HG03521 (cell line): ENCODE measurements around the gene SLC44A1.

Source experiments
- ATAC-seq: cut with Tn5 transposase; IDR thresholded peaks from one replicate; pipeline ENCODE4 v1.9.1; 2021; ENCODE audit warnings: mild to moderate bottlenecking, moderate library complexity; ENCODE audit not compliant: unreplicated experiment

SLC44A1 gene

DNA sequence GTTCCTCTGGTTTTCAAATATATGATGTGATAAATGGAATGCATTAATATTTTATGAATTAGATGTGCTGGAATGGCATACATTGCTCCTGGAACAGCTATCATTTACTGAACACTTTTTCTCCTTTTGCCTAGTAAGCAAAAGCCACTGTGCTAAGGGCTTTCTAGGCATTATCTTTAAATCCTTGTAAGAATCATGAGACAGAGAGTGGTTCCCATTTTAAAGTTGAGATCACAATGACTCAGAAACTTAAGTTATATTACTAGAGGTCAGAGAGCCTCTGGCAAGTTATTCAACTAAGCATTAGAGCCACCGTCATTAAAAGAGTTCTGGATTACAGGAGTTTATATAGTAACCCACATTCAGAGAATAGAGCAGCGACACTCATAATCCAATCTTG is 176.7 kb downstream of the SLC44A1 start:
- ATAC-seq: no peak

DNA sequence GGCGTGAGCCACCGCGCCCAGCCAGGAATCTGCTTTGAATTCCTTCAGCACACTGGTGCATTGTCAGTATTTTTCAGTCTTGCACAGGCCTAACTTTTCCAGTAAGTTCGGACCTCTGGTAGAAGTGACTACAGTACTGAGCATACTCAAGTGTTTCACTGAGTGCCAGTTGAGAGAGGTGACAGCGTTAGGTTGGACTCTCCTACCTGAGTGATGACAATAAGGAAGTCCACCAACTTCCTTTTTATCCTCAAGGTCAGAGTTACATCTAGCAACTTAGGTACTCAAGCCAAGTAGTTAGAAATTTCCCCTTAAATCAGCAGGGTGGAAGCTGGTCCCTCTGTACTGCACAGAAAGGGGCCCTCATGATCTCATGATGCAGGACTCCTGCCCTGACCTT is 177.4 kb downstream of the SLC44A1 start:
- ATAC-seq: no peak

GRCh38 chr9:105425816-105426433 is 181.5 kb downstream of the SLC44A1 start:
- ATAC-seq: no peak

GRCh38 chr9:105426657-105427056 is 182.2 kb downstream of the SLC44A1 start:
- ATAC-seq: no peak

DNA sequence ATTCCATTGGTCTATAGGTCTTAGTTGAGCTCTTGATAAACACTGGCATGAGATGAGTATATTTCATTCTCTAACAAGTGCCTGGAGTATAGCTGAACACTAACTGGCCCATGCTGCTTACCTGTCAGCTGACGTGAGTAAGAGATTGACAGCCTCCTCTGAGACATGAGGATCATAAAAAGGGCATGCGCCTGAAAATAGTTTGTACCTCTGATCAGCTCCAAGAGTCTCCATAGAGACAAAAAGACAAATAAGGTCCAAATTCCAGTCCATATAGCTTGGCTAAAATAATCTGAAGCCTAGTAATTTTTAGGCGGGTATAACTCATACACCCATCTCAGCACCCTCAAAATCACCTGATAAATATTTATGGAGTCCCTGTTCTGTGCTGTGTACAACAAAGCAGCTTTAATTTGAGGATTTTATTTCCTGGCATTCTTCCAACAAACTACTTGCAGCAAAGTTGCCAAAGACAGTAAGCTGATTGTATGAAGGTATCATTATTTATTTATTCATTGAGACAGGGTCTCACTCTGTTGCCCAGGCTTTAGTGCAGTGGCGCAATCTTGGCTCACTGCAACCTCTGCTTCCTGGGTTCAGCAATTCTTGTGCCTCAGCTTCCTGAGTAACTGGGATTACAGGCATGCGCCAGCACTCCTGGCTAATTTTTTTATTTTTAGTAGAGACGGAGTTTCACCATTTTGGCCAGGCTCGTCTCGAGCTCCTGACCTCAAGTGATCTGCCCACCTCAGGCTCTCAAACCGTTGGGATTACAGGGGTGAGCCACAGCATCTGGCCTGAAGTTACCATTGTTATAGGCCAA is 187.2 kb downstream of the SLC44A1 start:
- no peak for ATAC-seq

DNA sequence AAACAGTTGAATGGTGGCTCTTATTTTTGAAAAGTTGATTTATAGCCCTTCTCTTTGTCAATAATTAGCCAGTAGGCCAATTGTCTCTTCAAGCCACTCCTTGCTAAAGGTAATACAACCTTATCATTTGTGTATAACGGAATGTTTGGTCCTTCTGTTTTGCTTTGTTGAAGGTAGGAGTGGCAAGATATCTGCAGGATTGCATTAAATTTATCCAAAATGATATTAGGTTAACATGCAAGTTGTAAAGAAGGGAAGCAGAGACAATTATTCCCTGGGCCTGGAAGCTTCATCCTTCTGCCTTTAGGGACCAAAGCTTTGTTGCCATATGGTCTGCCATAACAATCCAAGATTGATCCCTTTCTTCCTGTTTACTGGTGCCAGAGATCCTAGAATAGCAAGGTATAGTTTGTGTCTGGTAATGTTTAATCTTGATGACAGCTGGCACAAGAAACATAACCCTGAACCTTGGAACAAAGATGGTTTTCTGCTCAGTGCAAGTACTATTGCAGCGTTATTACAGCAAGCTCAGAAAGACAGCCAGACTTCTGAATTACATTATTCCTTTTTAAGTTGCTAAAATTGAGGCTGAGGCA is 187.9 kb downstream of the SLC44A1 start:
- ATAC-seq: no peak

DNA sequence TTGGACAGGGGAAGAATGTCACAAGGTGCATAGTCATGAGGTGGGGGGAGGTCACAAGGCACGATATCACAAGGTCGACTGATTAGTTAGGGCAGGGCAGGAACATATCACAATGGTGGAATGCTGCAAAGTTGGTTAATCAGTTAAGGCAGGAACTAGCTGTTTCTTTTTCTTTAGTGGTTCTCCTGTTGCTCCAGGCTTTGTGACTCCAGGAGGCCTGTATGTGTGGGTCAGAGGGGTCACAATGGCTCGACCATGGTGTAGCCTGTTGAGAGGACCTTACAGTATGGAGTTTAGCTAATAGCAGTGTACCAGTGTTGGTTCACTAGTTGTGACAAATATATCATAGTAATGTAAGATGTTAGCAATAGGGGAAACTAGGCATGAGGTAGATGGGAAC is 191.0 kb downstream of the SLC44A1 start:
- no peak for ATAC-seq

GRCh38 chr9:105436783-105437182 is 192.3 kb downstream of the SLC44A1 start:
- no peak for ATAC-seq

- ATAC-seq: no peak
These were observed 193.3 kb downstream of the SLC44A1 start for GRCh38 chr9:105437704-105438103.

- ATAC-seq: no peak
These were observed 193.8 kb downstream of the SLC44A1 start for GRCh38 chr9:105438141-105438806.

- ATAC-seq: no peak
These were observed 195.0 kb downstream of the SLC44A1 start for GRCh38 chr9:105439428-105439827.

DNA sequence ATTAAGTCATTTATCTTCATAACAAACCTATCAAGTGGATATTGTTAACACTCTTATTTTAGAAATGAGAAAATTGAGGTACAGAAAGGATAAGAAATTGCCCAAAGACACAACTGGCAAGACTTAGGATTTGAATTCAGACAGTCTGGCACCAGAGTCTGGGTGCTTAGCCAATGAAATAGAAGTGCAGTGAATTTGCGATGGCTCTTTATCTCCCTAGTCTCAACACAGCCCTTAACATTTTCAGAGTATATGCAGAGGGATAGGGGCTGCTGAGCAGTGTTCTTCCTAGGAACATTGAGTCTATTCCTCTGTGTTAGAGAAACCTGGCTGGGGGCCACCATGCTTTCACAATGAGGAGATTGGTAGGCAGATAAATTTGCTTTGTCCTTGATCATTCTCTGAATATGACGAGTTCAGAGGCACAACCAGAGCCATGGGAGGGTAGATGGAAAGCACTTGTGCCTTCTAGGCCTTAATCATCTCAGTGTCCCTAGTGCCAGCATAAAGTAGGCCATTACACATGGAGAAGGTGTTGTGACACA is 197.2 kb downstream of the SLC44A1 start:
- no peak for ATAC-seq

GRCh38 chr9:105443121-105443520 is 198.7 kb downstream of the SLC44A1 start:
- no peak for ATAC-seq

DNA sequence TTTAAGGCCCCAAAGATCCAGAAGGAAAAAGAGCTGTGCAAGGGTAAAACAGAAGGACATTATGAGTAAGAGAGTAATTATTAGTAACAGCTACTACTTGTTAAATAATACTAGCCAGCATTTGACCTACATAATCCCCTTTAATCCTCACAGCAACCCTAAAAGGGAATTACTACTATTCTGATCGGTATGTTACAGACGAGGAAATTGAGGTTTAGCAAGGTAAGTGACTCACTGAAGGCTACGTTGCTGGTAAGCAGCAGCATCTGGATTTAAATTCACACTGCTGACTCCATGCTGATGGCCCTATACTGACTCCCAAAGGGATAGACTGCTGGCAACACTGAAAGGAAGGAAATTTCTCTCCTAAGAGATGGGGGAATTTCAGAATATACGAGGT is 199.7 kb downstream of the SLC44A1 start:
- ATAC-seq: no peak

GRCh38 chr9:105445203-105445881 is 200.9 kb downstream of the SLC44A1 start:
- no peak for ATAC-seq

GRCh38 chr9:105447386-105447813 is 202.9 kb downstream of the SLC44A1 start:
- no peak for ATAC-seq

- ATAC-seq: peak; percentile 92
These were observed 203.7 kb downstream of the SLC44A1 start, which contains the start of gene FSD1L for GRCh38 chr9:105447814-105448812. Gene FSD1L, plus strand, starts transcription at chr9:105448034. Its CDS starts 187 bp downstream, at chr9:105448221.

- ATAC-seq: no peak
These were observed 204.6 kb downstream of the SLC44A1 start for GRCh38 chr9:105449081-105449480.

- no peak for ATAC-seq
These were observed 207.7 kb downstream of the SLC44A1 start for GRCh38 chr9:105452185-105452584.
